ENCODE measurements around the gene KNTC1.
"Not testable (repeated sequence)": the region's sequence is repeated elsewhere in the genome, so short reads cannot be mapped to it uniquely, and the experiment has no call there.

Gene KNTC1

DNA sequence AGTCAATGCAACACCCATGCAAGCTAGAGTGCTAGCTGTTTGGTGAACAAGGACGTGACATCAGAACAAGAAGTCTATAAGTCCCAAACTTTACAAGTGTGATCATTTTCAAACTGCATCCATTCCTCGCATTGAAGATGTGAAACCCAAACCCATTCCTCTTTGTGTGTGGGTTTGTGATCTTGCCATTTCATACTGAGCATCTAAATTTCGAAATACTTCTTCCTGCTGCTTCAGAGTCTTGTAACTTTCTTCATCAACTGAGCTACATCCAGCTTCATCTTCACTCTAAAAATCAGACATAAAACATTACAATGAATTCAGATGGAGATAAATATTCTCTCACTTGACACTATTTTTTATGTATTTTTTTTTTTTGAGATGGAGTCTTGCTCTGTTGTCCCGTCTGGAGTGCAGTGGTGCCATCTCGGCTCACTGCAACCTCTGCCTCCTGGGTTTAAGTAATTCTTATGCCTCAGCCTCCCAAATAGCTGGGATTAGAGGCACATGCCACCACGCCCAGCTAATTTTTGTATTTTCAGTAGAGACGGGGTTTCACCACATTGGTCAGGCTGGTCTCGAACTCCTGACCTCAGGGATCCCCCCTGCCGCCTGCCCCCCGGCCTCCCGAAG lies 21.5 kb upstream of the KNTC1 start:
- Histone ChIP-seq H3K79me2 (ENCODE audit: low read length) (peaks cover 17% of the 10 kb centered on the region), H3K27me3 (replicated peaks; ENCODE audit: insufficient read depth, low read length) (no peaks in the 10 kb centered on the region), H3K9ac (ENCODE audit: low read length) (no peak overlapping the region), H3K9me3 (replicated peaks; ENCODE audit: insufficient read depth, low read length) (no peaks in the 10 kb centered on the region), H3K4me1 (ENCODE audit: low read length) (no peaks in the 10 kb centered on the region), H3K4me3 (ENCODE audit: low read length) (no peak overlapping the region), H3K9me2 (replicated peaks; ENCODE audit: insufficient read depth, low read length) (no peaks in the 10 kb centered on the region), H4K20me1 (ENCODE audit: insufficient read depth, low read length) (no peaks in the 10 kb centered on the region), H3K27ac (ENCODE audit: low read length) (no peak overlapping the region), H3K36me3 (replicated peaks; ENCODE audit: insufficient read depth, low read length) (peaks cover 3% of the 10 kb centered on the region; the same call in 1 of the 2 replicates), H2AFZ (ENCODE audit: low read length) (no peak overlapping the region), H3K4me2 (ENCODE audit: low read depth, low read length) (no peak overlapping the region), H3F3A (ENCODE audit: insufficient read depth, low read length) (peaks cover 12% of the 10 kb centered on the region; the same call in 1 of the 2 replicates)
- TF ChIP-seq EZH2phosphoT487 (IDR thresholded peaks at IDR 0.05; ENCODE audit: low read length) = no peak
- TF ChIP-seq, protein P1, sequence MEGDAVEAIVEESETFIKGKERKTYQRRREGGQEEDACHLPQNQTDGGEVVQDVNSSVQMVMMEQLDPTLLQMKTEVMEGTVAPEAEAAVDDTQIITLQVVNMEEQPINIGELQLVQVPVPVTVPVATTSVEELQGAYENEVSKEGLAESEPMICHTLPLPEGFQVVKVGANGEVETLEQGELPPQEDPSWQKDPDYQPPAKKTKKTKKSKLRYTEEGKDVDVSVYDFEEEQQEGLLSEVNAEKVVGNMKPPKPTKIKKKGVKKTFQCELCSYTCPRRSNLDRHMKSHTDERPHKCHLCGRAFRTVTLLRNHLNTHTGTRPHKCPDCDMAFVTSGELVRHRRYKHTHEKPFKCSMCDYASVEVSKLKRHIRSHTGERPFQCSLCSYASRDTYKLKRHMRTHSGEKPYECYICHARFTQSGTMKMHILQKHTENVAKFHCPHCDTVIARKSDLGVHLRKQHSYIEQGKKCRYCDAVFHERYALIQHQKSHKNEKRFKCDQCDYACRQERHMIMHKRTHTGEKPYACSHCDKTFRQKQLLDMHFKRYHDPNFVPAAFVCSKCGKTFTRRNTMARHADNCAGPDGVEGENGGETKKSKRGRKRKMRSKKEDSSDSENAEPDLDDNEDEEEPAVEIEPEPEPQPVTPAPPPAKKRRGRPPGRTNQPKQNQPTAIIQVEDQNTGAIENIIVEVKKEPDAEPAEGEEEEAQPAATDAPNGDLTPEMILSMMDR (IDR thresholded peaks at IDR 0.05; ENCODE audit: low read length) = no peak
- TF ChIP-seq EZH2 (optimal IDR thresholded peaks at IDR 0.05; ENCODE audit: low read depth, low read length) = no peak
- no peak for DNase-seq

DNA sequence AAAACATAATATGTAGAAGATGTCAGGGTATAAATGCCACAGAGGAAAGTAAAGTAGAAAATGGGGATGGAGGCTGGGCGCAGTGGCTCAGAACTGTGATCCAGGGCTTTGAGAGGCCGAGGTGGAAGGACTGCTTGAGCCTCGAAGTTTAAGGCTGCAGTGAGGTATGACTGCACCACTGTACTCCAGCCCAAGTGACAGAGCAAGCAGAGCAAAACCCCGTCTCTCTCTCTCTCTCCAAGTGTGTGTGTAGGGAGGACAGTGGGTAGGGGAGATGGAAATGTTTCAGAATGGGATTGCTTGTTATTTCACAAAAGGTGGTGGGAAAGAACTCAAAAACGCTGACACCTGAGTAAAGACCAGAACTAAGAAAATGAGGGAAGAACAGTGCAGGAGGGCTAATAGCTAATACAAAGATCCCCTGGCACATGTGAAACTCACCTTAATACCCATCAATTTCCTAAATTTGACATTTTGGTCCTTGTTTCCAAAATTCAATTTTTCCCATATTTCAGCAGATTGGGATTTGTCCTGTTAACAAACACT lies 20.6 kb upstream of the KNTC1 start:
- H3K27me3 ChIP-seq (replicated peaks; ENCODE audit: insufficient read depth, low read length) = no peaks in the 10 kb centered on the region
- H3K9me3 ChIP-seq (replicated peaks; ENCODE audit: insufficient read depth, low read length) = no peaks in the 10 kb centered on the region
- peaks cover 20% of the 10 kb centered on the region for H3K79me2 ChIP-seq (ENCODE audit: low read length)
- H3K36me3 ChIP-seq (replicated peaks; ENCODE audit: insufficient read depth, low read length) = peaks cover 3% of the 10 kb centered on the region; the same call in 1 of the 2 replicates
- no peak overlapping the region for H2AFZ ChIP-seq (ENCODE audit: low read length)
- H3K4me2 ChIP-seq (ENCODE audit: low read depth, low read length) = no peak overlapping the region
- no peak for DNase-seq
- H3K4me3 ChIP-seq (ENCODE audit: low read length) = no peak overlapping the region
- TF ChIP-seq, protein P1 (IDR thresholded peaks at IDR 0.05; ENCODE audit: low read length) = no peak
- TF ChIP-seq EZH2phosphoT487 (IDR thresholded peaks at IDR 0.05; ENCODE audit: low read length) (no peak), EZH2 (optimal IDR thresholded peaks at IDR 0.05; ENCODE audit: low read depth, low read length) (no peak)
- H4K20me1 ChIP-seq (ENCODE audit: insufficient read depth, low read length) = no peaks in the 10 kb centered on the region
- H3K9ac ChIP-seq (ENCODE audit: low read length) = no peak overlapping the region
- H3F3A ChIP-seq (ENCODE audit: insufficient read depth, low read length) = peaks cover 12% of the 10 kb centered on the region; the same call in 1 of the 2 replicates
- no peaks in the 10 kb centered on the region for H3K9me2 ChIP-seq (replicated peaks; ENCODE audit: insufficient read depth, low read length)
- H3K27ac ChIP-seq (ENCODE audit: low read length) = no peak overlapping the region
- no peaks in the 10 kb centered on the region for H3K4me1 ChIP-seq (ENCODE audit: low read length)

DNA sequence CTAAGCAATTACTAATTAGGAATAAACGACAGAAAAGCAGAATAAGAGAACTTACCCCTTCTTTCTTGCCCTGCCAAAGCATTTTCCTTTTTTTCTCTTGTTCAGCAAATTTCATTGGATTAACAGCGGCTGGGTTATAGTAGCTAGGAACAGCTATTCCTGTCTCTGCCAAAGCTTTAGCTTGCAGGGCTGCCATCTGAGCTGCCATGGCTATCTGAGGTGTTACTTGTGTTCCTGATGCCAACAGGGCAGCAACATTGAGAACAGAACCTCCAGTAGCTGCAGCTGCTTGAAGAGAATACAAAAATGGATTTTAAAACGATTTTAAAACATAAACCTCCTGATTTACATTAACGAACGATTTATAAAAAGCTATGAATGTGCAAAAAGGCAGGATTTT lies 18.9 kb upstream of the KNTC1 start:
- no peak overlapping the region for H3K9ac ChIP-seq (ENCODE audit: low read length)
- no peak overlapping the region for H2AFZ ChIP-seq (ENCODE audit: low read length)
- H3K36me3 ChIP-seq (replicated peaks; ENCODE audit: insufficient read depth, low read length) = peaks cover 3% of the 10 kb centered on the region; the same call in 1 of the 2 replicates
- H3K4me1 ChIP-seq (ENCODE audit: low read length) = no peaks in the 10 kb centered on the region
- peaks cover 8% of the 10 kb centered on the region; the same call in 1 of the 2 replicates for H3F3A ChIP-seq (ENCODE audit: insufficient read depth, low read length)
- no peak overlapping the region for H3K27ac ChIP-seq (ENCODE audit: low read length)
- peaks cover 26% of the 10 kb centered on the region for H3K79me2 ChIP-seq (ENCODE audit: low read length)
- H3K4me2 ChIP-seq (ENCODE audit: low read depth, low read length) = no peak overlapping the region
- DNase-seq = no peak
- no peaks in the 10 kb centered on the region for H4K20me1 ChIP-seq (ENCODE audit: insufficient read depth, low read length)
- no peaks in the 10 kb centered on the region for H3K27me3 ChIP-seq (replicated peaks; ENCODE audit: insufficient read depth, low read length)
- no peak overlapping the region for H3K4me3 ChIP-seq (ENCODE audit: low read length)
- no peak for TF ChIP-seq EZH2 (optimal IDR thresholded peaks at IDR 0.05; ENCODE audit: low read depth, low read length)
- TF ChIP-seq, protein P1 (IDR thresholded peaks at IDR 0.05; ENCODE audit: low read length) = no peak
- no peak for TF ChIP-seq EZH2phosphoT487 (IDR thresholded peaks at IDR 0.05; ENCODE audit: low read length)
- H3K9me3 ChIP-seq (replicated peaks; ENCODE audit: insufficient read depth, low read length) = no peaks in the 10 kb centered on the region
- H3K9me2 ChIP-seq (replicated peaks; ENCODE audit: insufficient read depth, low read length) = no peaks in the 10 kb centered on the region

DNA sequence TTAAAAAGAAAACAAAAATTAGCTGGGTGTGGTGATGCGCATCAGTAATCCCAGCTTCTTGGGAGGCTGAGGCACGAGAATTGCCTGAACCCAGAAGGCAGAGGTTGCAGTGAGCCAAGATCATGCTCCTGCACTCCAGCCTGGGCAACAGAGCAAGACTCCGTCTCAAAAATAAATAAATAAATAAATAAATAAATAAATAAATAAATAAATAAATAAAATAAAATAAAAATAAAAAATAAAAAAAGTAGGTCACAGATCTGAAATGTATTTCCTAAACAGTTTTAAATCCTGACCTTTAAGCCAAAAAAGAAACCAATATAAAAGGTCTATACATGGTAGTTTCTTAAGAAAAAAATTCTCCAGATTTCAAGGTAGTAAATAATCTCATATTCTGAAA lies 14.0 kb upstream of the KNTC1 start:
- not testable (repeated sequence) for H3K27me3 ChIP-seq (replicated peaks; ENCODE audit: insufficient read depth, low read length); H3K4me1 ChIP-seq (ENCODE audit: low read length); H3K4me3 ChIP-seq (ENCODE audit: low read length); H3K4me2 ChIP-seq (ENCODE audit: low read depth, low read length); H4K20me1 ChIP-seq (ENCODE audit: insufficient read depth, low read length); H3K9ac ChIP-seq (ENCODE audit: low read length); H2AFZ ChIP-seq (ENCODE audit: low read length); H3K27ac ChIP-seq (ENCODE audit: low read length); H3K9me2 ChIP-seq (replicated peaks; ENCODE audit: insufficient read depth, low read length); H3K36me3 ChIP-seq (replicated peaks; ENCODE audit: insufficient read depth, low read length); H3K9me3 ChIP-seq (replicated peaks; ENCODE audit: insufficient read depth, low read length); H3F3A ChIP-seq (ENCODE audit: insufficient read depth, low read length); DNase-seq
- peaks cover 60% of the 10 kb centered on the region for H3K79me2 ChIP-seq (ENCODE audit: low read length)

All from MM.1S (cell line).